IgD-negative memory B cell (primary cell): Measurements from ENCODE around the gene WSCD2. TPM values are rescaled to one million over a fixed set of nuclear protein-coding genes. Genes with fewer than 3 reads are reported as not detected.

Experiments
- H3K27ac Mint-ChIP-seq, 3 donors: one replicate each; pipeline ENCODE4 v1.8.0; 2020 to 2022; ENCODE audit warnings: mild to moderate bottlenecking in 3 of 3, mixed read lengths in 3 of 3, moderate library complexity in 1 of 3
- H3K27me3 Mint-ChIP-seq: one replicate; pipeline ENCODE4 v1.8.0; 2021; ENCODE audit warnings: mixed read lengths
- H3K36me3 Mint-ChIP-seq: one replicate; pipeline ENCODE4 v1.8.0; 2020; ENCODE audit warnings: mild to moderate bottlenecking, mixed read lengths
- H3K4me1 Mint-ChIP-seq, 3 donors: one replicate each; pipeline ENCODE4 v1.8.0; 2020 to 2022; ENCODE audit warnings: mixed read lengths in 3 of 3, mild to moderate bottlenecking in 1 of 3
- H3K4me3 Mint-ChIP-seq, 4 donors: one replicate each; pipeline ENCODE4 v1.8.0; 2020 to 2022; ENCODE audit warnings: mild to moderate bottlenecking in 4 of 4, mixed read lengths in 4 of 4, moderate library complexity in 3 of 4
- H3K9me3 Mint-ChIP-seq, 3 donors: one replicate each; pipeline ENCODE4 v1.8.0; 2020 to 2021; ENCODE audit warnings: mixed read lengths in 3 of 3, mild to moderate bottlenecking in 1 of 3
- polyA plus RNA-seq: library from polyadenylated mRNA; unstranded; fragments of 300-500 nt; fragmentation: Illumina TruSeq; gene quantifications from one replicate; pipeline ENCODE4 v1.2.3, GENCODE V29; 2021

Gene WSCD2
- polyA plus RNA-seq, 1 donor from 2014 or later, result 2.8 TPM

DNA sequence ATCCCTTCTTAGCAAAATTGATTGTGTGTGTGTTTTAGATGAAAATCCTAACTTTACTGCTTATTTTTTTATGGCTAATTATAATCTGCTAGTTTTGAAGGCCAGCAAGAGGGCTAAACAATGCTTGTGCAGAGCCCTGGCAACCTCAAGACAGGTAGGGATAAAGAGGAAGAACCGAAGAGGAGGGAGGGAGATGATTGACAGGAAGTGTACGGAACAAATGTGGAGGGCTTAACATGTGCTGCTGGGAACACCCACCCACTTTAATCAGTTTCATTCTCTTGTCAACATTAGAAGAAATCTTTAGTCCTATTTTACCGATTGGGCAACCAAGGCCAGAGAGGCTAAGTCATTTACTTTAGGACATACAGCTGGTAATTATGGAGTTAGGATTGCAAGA, 1.4 kb upstream of the WSCD2 start:
- H3K4me3 Mint-ChIP-seq, result peak overlapping the region in 2 of 4 donors; percentile 47 to 60
- peaks cover 5 to 16% (median 5%) of the 10 kb centered on the region in 3 donors for H3K4me1 Mint-ChIP-seq

DNA sequence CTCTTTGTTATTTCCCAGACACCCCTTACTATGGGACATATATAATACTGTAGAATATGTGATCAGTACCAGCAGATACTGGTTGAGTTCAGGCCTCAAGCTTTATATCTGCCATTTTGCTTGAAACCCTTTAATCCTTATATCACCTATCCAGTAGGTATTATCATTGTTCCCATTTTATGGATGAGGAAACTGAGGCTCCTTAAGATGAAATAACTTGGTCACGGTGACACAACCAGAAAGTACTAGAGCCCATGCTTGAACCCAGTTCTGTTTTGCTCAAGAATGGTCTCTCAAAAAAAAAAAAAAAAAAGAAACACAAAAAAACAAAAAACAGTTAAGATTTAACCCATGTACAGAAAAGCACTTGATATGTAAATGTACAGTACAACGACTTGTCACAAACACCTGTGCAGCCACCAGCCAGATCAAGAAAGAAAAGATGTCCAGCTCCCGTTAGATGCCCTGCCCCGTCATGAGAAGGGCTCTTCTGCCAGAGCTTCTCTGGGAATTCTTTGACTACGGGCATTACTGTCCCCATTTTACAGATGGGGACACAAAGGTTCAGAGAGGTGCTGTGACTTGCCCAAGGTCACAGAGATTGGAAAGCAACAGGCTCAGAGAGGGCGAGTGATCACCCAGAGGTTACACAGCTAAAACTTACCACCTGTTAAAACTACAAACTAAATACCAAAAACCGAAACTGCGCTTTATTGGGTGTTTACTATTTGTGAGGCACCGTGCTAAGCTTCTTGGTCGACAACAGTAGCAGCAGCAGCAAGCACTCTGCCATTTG, 669 bp upstream of the WSCD2 start:
- H3K4me1 Mint-ChIP-seq, result peaks cover 5 to 23% (median 5%) of the 10 kb centered on the region in 3 donors
- H3K36me3 Mint-ChIP-seq, result no peaks in the 10 kb centered on the region
- H3K27ac Mint-ChIP-seq, result peak overlapping the region in 1 of 3 donors; percentile 46
- H3K27me3 Mint-ChIP-seq, result peaks cover 25% of the 10 kb centered on the region
- H3K4me3 Mint-ChIP-seq, result peak overlapping the region; percentile 71 to 85 (median 76)
- H3K9me3 Mint-ChIP-seq, result no peaks in the 10 kb centered on the region

More for the DNA sequence above, 1.4 kb upstream of the WSCD2 start:
- H3K27ac Mint-ChIP-seq, result no peak overlapping the region
- H3K36me3 Mint-ChIP-seq, result no peaks in the 10 kb centered on the region
- H3K9me3 Mint-ChIP-seq, result peaks cover 0 to 2% (median 0%) of the 10 kb centered on the region in 3 donors
- peaks cover 25% of the 10 kb centered on the region for H3K27me3 Mint-ChIP-seq

DNA sequence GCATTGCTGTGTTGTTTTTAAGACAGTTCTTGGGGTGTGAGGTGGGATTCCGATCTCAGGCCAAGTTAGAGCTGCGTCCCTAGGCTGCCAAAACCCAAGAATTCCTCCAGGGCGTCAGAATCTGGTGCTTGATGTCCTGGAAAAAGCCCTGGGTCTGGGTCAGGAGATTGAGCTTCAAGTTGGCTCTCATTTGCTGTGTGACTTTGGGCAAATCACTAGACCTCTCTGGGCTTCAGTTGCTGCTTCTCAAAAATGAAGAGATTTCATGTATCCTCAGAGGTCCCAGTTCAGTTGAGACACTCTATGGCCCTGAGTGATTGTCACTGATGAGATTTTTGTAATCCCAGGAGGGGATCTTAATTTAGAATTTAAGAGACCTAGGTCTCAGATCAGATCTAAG, 1.9 kb downstream of the WSCD2 start:
- Mint-ChIP-seq H3K9me3 (peaks cover 0 to 1% (median 0%) of the 10 kb centered on the region in 3 donors), H3K4me3 (peak overlapping the region in 3 of 4 donors; percentile 17 to 34 (median 27)), H3K27ac (no peak overlapping the region), H3K4me1 (peaks cover 5 to 25% (median 5%) of the 10 kb centered on the region in 3 donors), H3K27me3 (peaks cover 25% of the 10 kb centered on the region), H3K36me3 (no peaks in the 10 kb centered on the region)

DNA sequence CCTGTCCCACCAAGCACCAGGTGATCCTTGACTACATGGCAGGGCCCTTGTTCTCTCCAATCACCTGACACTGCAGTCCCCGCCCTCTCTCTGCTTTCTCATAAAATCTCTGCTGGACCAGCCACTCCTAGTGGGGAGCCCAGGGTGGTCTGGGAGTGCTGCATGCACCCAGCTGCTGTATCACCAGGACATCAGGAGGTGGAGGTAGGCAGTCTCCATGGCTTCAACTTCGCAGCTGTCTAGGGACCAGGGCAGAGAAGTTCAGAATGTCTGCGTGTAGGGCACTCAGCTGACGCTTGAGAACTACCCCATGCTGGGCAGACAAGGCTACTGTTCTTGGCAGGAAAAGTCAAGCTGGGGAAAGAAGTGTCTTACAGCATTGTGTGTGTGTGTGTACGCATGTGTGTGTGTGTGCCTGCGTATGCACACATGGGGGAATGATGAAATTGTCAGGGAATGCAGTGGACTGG, 2.6 kb downstream of the WSCD2 start:
- H3K27me3 Mint-ChIP-seq, result peaks cover 20% of the 10 kb centered on the region
- H3K4me3 Mint-ChIP-seq, result peak overlapping the region in 3 of 4 donors; percentile 21 to 83 (median 76)
- H3K27ac Mint-ChIP-seq, result no peak overlapping the region
- no peaks in the 10 kb centered on the region for H3K36me3 Mint-ChIP-seq
- H3K4me1 Mint-ChIP-seq, result peaks cover 5 to 25% (median 5%) of the 10 kb centered on the region in 3 donors
- peaks cover 0 to 1% (median 0%) of the 10 kb centered on the region in 3 donors for H3K9me3 Mint-ChIP-seq

DNA sequence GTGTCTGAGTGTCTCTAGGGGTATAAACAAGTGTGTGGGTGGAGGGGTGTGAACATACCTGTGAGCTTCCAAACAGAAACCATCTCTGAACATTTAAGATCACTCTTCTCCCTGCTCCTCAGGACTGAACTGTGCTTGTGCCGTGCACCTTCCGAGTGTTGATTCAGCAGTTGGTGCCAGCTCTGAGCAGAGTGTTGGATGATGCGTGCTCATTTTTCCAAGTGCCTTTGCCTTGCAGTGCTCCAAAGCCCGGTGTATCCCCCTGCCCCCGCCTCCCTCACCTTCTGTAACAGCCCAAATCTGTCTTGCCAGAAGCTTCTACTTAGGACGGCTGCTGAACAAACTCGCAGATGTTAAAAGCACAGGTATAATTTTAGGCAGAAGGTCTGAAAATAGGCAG, 4.4 kb downstream of the WSCD2 start:
- Mint-ChIP-seq H3K27ac (peak overlapping the region in 1 of 3 donors; percentile 24), H3K4me1 (peaks cover 5 to 23% (median 5%) of the 10 kb centered on the region in 3 donors), H3K4me3 (no peak overlapping the region), H3K27me3 (peaks cover 7% of the 10 kb centered on the region), H3K36me3 (no peaks in the 10 kb centered on the region), H3K9me3 (peaks cover 0 to 1% (median 0%) of the 10 kb centered on the region in 3 donors)

DNA sequence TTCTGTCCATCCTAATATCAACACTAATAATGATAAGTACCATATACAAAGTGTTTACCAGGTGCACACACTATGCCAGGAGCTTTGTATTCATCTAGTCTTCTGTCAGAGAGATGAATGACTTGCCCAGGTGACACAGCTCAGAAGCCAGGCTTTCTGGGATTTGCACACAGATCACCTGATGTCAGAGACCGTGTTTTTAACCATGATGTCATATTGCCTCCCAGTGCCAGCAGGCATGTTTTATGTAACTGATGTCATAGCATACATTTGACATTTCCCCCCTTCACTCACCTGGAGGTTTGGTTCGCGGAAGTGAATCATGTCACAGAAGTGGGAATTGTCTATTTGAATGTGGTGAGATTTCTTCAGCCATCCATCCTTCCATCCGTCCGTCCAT, 5.7 kb downstream of the WSCD2 start:
- peaks cover 3% of the 10 kb centered on the region for H3K27me3 Mint-ChIP-seq
- H3K27ac Mint-ChIP-seq, result no peak overlapping the region
- H3K4me1 Mint-ChIP-seq, result peaks cover 1 to 22% (median 5%) of the 10 kb centered on the region in 3 donors
- peaks cover 0 to 1% (median 0%) of the 10 kb centered on the region in 3 donors for H3K9me3 Mint-ChIP-seq
- H3K36me3 Mint-ChIP-seq, result no peaks in the 10 kb centered on the region
- no peak overlapping the region for H3K4me3 Mint-ChIP-seq

DNA sequence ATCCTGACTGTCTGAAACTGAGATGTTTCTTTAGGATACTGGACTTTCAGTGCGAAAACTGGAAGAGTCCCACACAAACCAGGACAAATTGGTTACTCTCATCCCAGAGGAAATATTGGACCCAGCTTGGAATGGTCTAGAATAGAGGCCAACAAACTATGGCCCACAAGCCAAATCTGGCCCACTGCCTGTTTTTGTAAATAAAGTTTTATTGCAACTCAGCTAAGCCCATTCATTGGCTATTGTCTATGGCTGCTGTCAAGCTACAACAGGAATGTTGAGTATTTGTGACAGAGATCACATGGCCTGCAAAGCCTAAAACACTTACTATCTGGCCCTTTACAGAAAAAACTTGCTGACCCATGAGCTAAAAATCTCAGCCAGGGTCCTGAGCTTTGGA, 6.5 kb downstream of the WSCD2 start:
- Mint-ChIP-seq H3K9me3 (peaks cover 0 to 1% (median 0%) of the 10 kb centered on the region in 3 donors), H3K36me3 (no peaks in the 10 kb centered on the region), H3K4me1 (peaks cover 0 to 16% (median 0%) of the 10 kb centered on the region in 3 donors), H3K27ac (no peak overlapping the region), H3K4me3 (no peak overlapping the region), H3K27me3 (no peaks in the 10 kb centered on the region)

DNA sequence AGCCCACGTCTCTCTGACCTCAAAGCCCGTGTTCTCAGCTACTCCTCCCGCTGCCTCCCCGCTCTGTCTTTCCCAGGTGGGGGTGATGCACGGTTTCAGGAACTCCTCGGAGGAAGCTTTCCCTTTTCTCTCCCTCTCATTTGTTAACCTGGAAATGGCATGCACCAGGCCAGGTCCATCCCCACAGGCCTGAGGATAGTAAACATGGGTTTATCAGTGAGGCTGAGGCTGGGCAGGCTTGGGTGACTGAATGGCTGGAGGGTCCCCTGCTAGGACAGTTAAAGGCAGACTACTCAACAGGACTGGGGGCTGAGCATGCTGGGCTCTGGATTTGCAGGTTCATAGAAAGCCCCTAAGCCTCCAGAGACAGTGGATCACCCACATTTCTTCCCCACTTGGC, 7.6 kb downstream of the WSCD2 start:
- peaks cover 0 to 1% (median 0%) of the 10 kb centered on the region in 3 donors for H3K9me3 Mint-ChIP-seq
- H3K27ac Mint-ChIP-seq, result no peak overlapping the region
- H3K27me3 Mint-ChIP-seq, result no peaks in the 10 kb centered on the region
- H3K36me3 Mint-ChIP-seq, result no peaks in the 10 kb centered on the region
- no peak overlapping the region for H3K4me3 Mint-ChIP-seq
- H3K4me1 Mint-ChIP-seq, result peaks cover 0 to 16% (median 0%) of the 10 kb centered on the region in 3 donors

DNA sequence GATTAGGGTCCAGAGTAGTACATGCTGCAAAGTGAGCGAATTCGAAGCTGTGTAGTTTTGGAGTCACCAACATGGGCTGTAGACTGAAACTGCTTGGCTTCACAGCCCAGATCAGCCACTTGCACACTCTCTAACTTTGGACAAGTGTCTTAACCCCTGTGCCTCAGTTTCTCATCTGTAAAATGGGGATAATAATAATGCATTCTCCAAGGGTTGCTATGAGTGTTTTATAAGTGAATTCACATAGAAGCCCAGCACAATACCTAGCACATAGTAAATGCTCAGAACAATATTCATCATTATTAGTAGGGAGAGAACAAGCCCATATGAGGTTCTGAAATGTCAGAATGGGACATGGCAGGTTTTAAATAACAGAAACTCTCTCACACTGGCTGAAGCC, 10.4 kb downstream of the WSCD2 start:
- peak overlapping the region in 1 of 3 donors; percentile 76 for H3K27ac Mint-ChIP-seq
- H3K27me3 Mint-ChIP-seq, result no peaks in the 10 kb centered on the region
- no peaks in the 10 kb centered on the region for H3K36me3 Mint-ChIP-seq
- peaks cover 0 to 2% (median 0%) of the 10 kb centered on the region in 3 donors for H3K4me1 Mint-ChIP-seq
- no peak overlapping the region for H3K4me3 Mint-ChIP-seq
- peaks cover 0 to 1% (median 1%) of the 10 kb centered on the region in 3 donors for H3K9me3 Mint-ChIP-seq

DNA sequence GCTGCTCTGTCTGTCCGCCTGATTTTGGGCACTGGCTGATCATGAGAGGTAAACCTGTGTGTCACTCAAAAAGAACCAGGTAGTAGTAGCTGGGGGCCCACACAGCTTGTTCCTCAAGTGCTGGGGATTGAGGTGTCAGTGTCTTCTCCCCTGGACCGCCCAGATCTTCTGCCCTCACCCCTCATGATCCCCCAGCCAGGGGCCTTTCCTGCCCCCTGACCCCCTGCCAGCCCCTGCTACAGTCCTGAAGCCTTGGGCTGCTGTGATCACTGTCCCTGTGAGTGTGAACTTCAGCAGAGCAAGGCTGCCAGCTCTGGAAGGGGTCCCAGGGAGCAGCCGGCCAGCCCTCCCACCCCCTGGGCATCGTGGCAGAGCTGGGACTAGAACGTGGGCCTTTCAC, 11.4 kb downstream of the WSCD2 start:
- Mint-ChIP-seq H3K36me3 (no peaks in the 10 kb centered on the region), H3K9me3 (peaks cover 0 to 1% (median 0%) of the 10 kb centered on the region in 3 donors), H3K27ac (no peak overlapping the region), H3K4me1 (peaks cover 0 to 2% (median under 1%) of the 10 kb centered on the region in 3 donors), H3K27me3 (no peaks in the 10 kb centered on the region), H3K4me3 (no peak overlapping the region)

DNA sequence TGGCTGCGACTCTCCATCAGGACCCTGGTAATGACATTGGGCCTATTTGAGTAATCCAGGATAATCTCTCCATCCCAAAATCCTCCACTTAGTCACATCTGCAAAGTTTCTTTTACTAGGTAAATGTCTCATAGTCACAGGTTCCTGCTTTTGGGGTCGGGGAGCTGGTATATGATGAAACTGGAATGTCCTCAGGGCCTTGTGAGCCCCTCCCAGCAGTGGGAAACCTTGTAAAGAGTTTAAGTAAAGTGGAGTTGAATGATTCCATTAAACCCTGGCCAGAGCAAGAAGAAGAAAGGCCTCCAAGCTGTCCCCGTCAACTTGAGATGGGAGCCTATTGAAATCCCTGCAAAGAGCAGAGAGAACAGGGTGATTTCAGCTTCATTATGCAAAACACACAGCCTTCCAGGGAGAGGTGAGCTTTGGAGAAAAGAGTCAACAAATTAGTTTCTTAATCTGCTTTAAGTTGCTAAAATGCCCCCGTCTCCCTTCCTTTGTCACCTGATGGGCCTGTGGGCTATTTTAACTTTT, 12.6 kb downstream of the WSCD2 start:
- H3K9me3 Mint-ChIP-seq, result peaks cover 0 to 1% (median 0%) of the 10 kb centered on the region in 3 donors

DNA sequence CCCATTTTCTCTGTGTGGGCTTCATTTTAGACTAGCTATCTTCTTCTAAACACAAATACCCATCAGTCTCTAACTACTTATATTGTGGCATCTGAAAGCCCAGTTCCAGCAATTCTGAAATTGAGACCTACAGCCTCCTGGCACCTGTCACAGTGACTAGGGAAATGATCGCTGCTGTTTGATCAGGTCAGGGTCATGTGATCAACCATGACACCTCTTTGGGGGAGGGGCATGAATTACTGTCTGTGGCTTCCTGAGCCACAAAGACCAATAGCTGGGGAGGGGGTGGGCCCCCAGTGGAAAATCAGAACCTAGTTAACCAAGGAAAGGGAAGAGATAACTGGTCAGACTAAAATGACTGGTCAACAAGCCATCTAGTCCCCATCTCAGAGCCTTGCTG, 14.1 kb downstream of the WSCD2 start:
- H3K36me3 Mint-ChIP-seq, result peaks cover 4% of the 10 kb centered on the region
- H3K27me3 Mint-ChIP-seq, result no peaks in the 10 kb centered on the region
- H3K4me1 Mint-ChIP-seq, result peaks cover 8 to 10% (median 9%) of the 10 kb centered on the region in 3 donors
- H3K9me3 Mint-ChIP-seq, result peaks cover 0 to 1% (median 0%) of the 10 kb centered on the region in 3 donors
- peak overlapping the region in 1 of 3 donors; percentile 37 for H3K27ac Mint-ChIP-seq
- H3K4me3 Mint-ChIP-seq, result no peak overlapping the region

More for the DNA sequence above, 12.6 kb downstream of the WSCD2 start:
- Mint-ChIP-seq H3K27ac (no peak overlapping the region), H3K4me3 (no peak overlapping the region), H3K27me3 (no peaks in the 10 kb centered on the region), H3K4me1 (peaks cover 6 to 10% (median 8%) of the 10 kb centered on the region in 3 donors), H3K36me3 (no peaks in the 10 kb centered on the region)

DNA sequence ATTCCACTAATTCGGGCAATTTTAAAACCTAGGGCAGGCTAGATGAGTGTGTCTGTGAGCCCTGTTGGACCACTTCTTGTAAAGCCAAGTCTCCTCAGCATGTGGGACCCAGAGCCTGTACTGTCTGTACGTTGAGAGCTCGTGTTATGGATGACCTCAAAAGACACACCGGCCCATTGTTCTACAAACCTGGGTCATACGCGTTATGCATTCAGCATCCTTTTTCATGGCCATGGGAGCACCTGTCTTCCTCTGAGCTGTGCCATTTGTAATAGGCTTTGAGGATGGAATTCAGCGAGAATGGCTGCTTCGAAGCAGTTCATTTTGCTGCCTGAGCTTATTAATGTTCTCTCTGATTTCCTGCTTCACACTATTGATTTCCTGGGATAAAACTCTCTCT, 15.0 kb downstream of the WSCD2 start:
- Mint-ChIP-seq H3K4me3 (no peak overlapping the region), H3K27ac (no peak overlapping the region), H3K9me3 (peaks cover 0 to 1% (median 0%) of the 10 kb centered on the region in 3 donors), H3K36me3 (peaks cover 4% of the 10 kb centered on the region), H3K27me3 (no peaks in the 10 kb centered on the region), H3K4me1 (peaks cover 8 to 10% (median 9%) of the 10 kb centered on the region in 3 donors)

DNA sequence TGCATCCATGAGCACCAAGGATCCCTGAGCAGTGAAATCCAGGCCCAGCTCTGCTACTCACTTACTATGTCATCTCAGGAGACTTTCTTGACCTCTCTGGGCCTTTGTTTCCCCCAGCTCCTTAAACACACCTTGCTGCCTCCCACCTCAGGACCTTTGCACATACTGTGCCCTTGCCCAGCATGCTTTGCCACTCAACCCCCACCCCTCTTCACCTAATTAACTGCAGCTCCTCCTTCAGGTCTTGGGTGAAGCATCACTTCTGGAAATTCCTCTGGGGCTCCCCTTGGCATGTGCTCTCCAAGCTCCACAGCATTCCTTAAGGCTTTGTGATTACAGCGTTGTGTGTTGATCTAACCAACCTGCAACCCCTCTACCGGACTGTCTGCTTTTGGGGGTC, 15.9 kb downstream of the WSCD2 start:
- Mint-ChIP-seq H3K4me1 (peaks cover 8 to 10% (median 9%) of the 10 kb centered on the region in 3 donors), H3K9me3 (peaks cover 0 to 1% (median 0%) of the 10 kb centered on the region in 3 donors), H3K27me3 (no peaks in the 10 kb centered on the region), H3K27ac (no peak overlapping the region), H3K4me3 (no peak overlapping the region), H3K36me3 (peaks cover 6% of the 10 kb centered on the region)
